Measurements from ENCODE around the gene TRIM62. TPM values are rescaled to one million over a fixed set of nuclear protein-coding genes. Genes with fewer than 3 reads are reported as not detected.

TRIM62 gene
- total RNA-seq, 1 donor from 2014 or later, result 8.8 TPM

DNA sequence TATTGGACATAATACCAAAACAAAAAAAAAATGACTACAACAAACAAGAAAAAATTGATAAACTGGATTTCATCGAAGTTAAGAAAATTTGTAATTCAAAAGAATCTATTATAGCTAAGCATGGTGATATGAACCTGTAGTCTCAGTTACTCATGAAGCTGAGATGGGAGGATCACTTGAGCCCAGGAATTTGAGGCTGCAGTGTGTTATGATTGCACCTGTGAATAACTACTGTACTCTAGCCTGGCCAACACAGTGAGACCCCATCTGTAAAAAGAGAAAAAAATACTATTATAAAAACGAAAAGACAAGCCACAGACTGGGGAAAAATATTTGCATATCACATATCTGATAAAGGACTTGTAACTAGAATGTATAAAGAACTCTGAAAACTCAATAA is 24.5 kb upstream of the TRIM62 start:
- no peaks in the 10 kb centered on the region for H3K9me3 ChIP-seq
- no peak for DNase-seq (ENCODE audit: extremely low spot score in 2 of 2)
- intact Hi-C loops (cut with DNase I), result no loop called here
- no peaks in the 10 kb centered on the region for H3K27me3 ChIP-seq
- H3K4me1 ChIP-seq, result no peaks in the 10 kb centered on the region
- H3K36me3 ChIP-seq, result no peaks in the 10 kb centered on the region
- no peak overlapping the region for H3K4me3 ChIP-seq
- TF ChIP-seq, protein P1, sequence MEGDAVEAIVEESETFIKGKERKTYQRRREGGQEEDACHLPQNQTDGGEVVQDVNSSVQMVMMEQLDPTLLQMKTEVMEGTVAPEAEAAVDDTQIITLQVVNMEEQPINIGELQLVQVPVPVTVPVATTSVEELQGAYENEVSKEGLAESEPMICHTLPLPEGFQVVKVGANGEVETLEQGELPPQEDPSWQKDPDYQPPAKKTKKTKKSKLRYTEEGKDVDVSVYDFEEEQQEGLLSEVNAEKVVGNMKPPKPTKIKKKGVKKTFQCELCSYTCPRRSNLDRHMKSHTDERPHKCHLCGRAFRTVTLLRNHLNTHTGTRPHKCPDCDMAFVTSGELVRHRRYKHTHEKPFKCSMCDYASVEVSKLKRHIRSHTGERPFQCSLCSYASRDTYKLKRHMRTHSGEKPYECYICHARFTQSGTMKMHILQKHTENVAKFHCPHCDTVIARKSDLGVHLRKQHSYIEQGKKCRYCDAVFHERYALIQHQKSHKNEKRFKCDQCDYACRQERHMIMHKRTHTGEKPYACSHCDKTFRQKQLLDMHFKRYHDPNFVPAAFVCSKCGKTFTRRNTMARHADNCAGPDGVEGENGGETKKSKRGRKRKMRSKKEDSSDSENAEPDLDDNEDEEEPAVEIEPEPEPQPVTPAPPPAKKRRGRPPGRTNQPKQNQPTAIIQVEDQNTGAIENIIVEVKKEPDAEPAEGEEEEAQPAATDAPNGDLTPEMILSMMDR (IDR thresholded peaks at IDR 0.05), result no peak
- TF ChIP-seq POLR2AphosphoS5 (IDR thresholded peaks at IDR 0.05; ENCODE audit: insufficient read depth in 1 of 2, low read depth in 1 of 2), result no peak
- TF ChIP-seq POLR2A (IDR thresholded peaks at IDR 0.05), result no peak
- no peak overlapping the region for H3K27ac ChIP-seq

DNA sequence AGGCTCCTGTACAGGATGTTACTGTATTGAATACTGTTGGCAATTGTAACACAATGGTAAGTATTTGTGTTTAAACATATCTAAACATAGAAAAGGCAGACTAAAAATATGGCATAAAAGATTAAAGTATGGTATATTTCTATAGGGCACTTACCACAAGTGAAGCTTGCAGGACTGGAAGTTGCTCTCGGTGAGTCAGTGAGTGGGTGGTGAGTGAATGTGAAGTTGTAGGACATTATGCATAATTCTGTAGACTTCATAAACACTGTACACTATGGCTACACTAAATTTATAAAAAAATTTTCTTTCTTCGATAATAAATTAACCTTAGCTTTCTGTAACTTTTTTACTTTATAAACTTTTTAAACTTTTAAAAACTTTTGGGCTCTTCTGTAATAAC is 13.7 kb upstream of the TRIM62 start:
- no peaks in the 10 kb centered on the region for H3K9me3 ChIP-seq
- H3K36me3 ChIP-seq, result no peaks in the 10 kb centered on the region
- H3K4me1 ChIP-seq, result no peaks in the 10 kb centered on the region
- no peak overlapping the region for H3K4me3 ChIP-seq
- TF ChIP-seq POLR2A (IDR thresholded peaks at IDR 0.05), result no peak
- TF ChIP-seq, protein P1 (IDR thresholded peaks at IDR 0.05), result no peak
- no peak for TF ChIP-seq POLR2AphosphoS5 (IDR thresholded peaks at IDR 0.05; ENCODE audit: insufficient read depth in 1 of 2, low read depth in 1 of 2)
- no peak overlapping the region for H3K27ac ChIP-seq
- H3K27me3 ChIP-seq, result no peaks in the 10 kb centered on the region
- intact Hi-C loops (cut with DNase I), result no loop called here
- no peak for DNase-seq (ENCODE audit: extremely low spot score in 2 of 2)

DNA sequence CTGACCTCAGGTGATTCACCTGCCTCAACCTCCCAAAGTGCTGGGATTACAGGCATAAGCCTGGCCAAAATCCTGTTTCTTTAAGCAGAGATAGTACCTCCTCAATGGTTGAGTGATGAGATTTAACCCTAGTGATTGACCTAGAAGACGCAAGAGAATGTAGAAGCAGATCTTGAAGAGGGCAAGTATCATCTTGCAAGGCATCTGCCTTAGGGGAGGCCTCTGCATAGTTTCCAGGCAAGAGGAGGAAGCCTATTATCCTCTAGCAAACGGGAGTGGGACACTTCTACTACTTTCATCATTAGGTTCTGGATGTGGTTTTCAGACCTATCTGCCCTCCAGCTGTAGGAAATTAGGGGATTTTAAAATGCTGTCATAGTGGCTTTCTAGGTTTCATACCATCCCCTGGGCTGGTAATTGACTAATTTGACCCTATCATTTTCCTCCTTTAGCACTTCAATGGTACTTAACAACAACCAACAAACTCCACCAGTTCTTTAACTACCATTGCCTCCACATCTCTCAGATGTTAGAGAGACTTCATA is 10.0 kb upstream of the TRIM62 start:
- H3K27me3 ChIP-seq, result no peaks in the 10 kb centered on the region
- intact Hi-C loops (cut with DNase I), result no loop called here
- H3K36me3 ChIP-seq, result no peaks in the 10 kb centered on the region
- H3K4me3 ChIP-seq, result no peak overlapping the region
- no peak overlapping the region for H3K27ac ChIP-seq
- no peaks in the 10 kb centered on the region for H3K9me3 ChIP-seq
- TF ChIP-seq POLR2A (IDR thresholded peaks at IDR 0.05) (no peak), POLR2AphosphoS5 (IDR thresholded peaks at IDR 0.05; ENCODE audit: insufficient read depth in 1 of 2, low read depth in 1 of 2) (no peak)
- TF ChIP-seq, protein P1 (IDR thresholded peaks at IDR 0.05), result no peak
- DNase-seq (ENCODE audit: extremely low spot score in 2 of 2), result no peak
- no peaks in the 10 kb centered on the region for H3K4me1 ChIP-seq

DNA sequence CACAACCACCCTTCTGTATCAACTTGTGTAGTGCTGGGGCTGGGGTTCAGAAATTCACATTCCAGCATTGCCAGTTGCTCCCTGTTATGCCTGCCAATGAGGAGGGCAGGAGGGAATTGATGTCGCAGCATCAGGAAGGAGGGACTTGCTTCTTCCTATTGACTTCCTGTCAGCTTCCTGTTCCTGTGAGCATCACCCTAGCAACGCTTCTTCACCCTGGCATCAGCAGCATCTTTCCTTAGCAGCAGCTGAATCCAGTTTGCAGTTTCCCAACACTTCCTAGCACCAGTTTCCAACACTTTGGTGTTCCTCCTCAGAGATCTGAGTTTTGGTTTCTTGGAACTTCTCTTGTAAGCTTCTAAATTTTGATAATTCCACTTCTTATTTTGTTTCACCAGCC is 8.9 kb upstream of the TRIM62 start:
- TF ChIP-seq POLR2A (IDR thresholded peaks at IDR 0.05) (no peak), POLR2AphosphoS5 (IDR thresholded peaks at IDR 0.05; ENCODE audit: insufficient read depth in 1 of 2, low read depth in 1 of 2) (no peak)
- TF ChIP-seq, protein P1 (IDR thresholded peaks at IDR 0.05), result no peak
- no peaks in the 10 kb centered on the region for H3K36me3 ChIP-seq
- intact Hi-C loops (cut with DNase I), result no loop called here
- H3K4me1 ChIP-seq, result no peaks in the 10 kb centered on the region
- H3K27ac ChIP-seq, result no peak overlapping the region
- no peaks in the 10 kb centered on the region for H3K27me3 ChIP-seq
- DNase-seq (ENCODE audit: extremely low spot score in 2 of 2), result no peak
- no peak overlapping the region for H3K4me3 ChIP-seq
- H3K9me3 ChIP-seq, result no peaks in the 10 kb centered on the region

DNA sequence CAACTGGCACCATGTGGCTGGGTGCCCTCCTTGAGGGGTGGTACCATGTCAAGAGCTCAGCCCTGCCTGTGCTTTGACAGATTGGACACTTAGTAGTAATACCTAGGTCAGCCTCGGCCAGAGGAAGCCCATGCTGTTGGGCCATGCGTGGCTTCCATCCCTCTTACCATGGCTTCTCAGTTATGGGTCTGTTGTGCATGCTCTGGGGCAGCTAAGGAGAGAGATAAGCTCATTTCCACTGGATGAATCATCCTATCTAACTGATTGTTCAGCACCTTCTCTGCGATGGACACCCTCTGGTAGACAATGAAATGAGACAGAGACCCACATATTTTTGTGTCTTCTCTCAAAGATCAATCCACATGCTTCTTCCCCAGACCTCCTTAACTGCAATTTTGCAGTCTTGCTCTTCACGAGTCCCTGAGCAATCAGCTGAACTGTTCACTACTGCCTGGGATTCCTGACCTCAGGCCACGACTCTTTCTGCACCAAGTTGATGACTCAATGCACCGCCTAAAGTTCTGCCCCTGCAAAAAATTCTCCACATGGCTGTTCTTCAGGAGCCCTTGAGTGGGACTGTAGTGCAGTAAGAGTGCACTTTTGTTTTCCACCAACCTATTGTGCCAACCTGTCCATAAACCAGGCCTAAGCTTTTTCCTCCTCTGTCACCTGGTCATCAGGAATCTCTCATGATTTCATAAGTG is 6.9 kb upstream of the TRIM62 start:
- Histone ChIP-seq H3K4me1 (no peaks in the 10 kb centered on the region), H3K4me3 (no peak overlapping the region), H3K27ac (no peak overlapping the region), H3K27me3 (no peaks in the 10 kb centered on the region), H3K36me3 (no peaks in the 10 kb centered on the region), H3K9me3 (no peaks in the 10 kb centered on the region)
- TF ChIP-seq POLR2AphosphoS5 (IDR thresholded peaks at IDR 0.05; ENCODE audit: insufficient read depth in 1 of 2, low read depth in 1 of 2) (no peak), POLR2A (IDR thresholded peaks at IDR 0.05) (no peak)
- TF ChIP-seq, protein P1 (IDR thresholded peaks at IDR 0.05), result no peak
- DNase-seq (ENCODE audit: extremely low spot score in 2 of 2), result no peak
- intact Hi-C loops (cut with DNase I), result no loop called here

Measured in vagina (tissue), 2 donors.